Heart left ventricle (tissue), 16 donors: ENCODE measurements around the gene AGRN. TPM values are rescaled to one million over a fixed set of nuclear protein-coding genes. Genes with fewer than 3 reads are reported as not detected.
"Not testable (repeated sequence)": the region's sequence is repeated elsewhere in the genome, so short reads cannot be mapped to it uniquely, and the experiment has no call there.

Experiments
- ATAC-seq, 4 donors: fragments of 200-7000 bp; cut with Tn5 transposase; one replicate each; pipeline ENCODE4 v1.9.1; 2020 to 2022; ENCODE audit warnings: moderate library complexity in 4 of 4, mild to moderate bottlenecking in 3 of 4, moderate number of reproducible peaks in 1 of 4
- DNase-seq, 5 donors: peaks; one replicate each; pipeline ENCODE4 v3.0.0-alpha.2; 2020
- H3K27ac ChIP-seq, 12 donors: fragments of 200-600 bp; sonication (generic) in 4 of 12; one replicate each; pipeline versions ENCODE4 v1.5.0 to v1.8.0; 2016 to 2022; ENCODE audit warnings: mild to moderate bottlenecking in 2 of 12
- H3K27me3 ChIP-seq, 9 donors: fragments of 200-600 bp; sonication (generic) in 2 of 9; one replicate each; pipeline versions ENCODE4 v1.5.1 to v1.8.0; 2016 to 2022; ENCODE audit warnings: mild to moderate bottlenecking in 3 of 9
- H3K36me3 ChIP-seq, 9 donors: fragments of 200-600 bp; sonication (generic) in 2 of 9; one replicate each; pipeline versions ENCODE4 v1.5.0 to v1.8.0; 2018 to 2022; ENCODE audit warnings: mild to moderate bottlenecking in 2 of 9
- H3K4me1 ChIP-seq, 12 donors: fragments of 200-600 bp; sonication (generic) in 4 of 12; one replicate each; pipeline versions ENCODE4 v1.5.0 to v1.8.0; 2016 to 2022; ENCODE audit warnings: mild to moderate bottlenecking in 3 of 12
- H3K4me3 ChIP-seq, 12 donors: fragments of 200-600 bp; sonication (generic) in 4 of 12; one replicate each; pipeline versions ENCODE4 v1.5.0 to v1.8.0; 2017 to 2022; ENCODE audit warnings: mild to moderate bottlenecking in 9 of 12, moderate library complexity in 4 of 12
- H3K9me3 ChIP-seq, 12 donors: fragments of 200-600 bp; sonication (generic) in 4 of 12; one replicate each; pipeline versions ENCODE4 v1.5.0 to v1.8.0; 2016 to 2022; ENCODE audit warnings: mild to moderate bottlenecking in 1 of 12
- CTCF ChIP-seq, 12 donors: fragments of 200-600 bp; sonication (generic) in 4 of 12; IDR thresholded peaks; one replicate each; pipeline versions ENCODE4 v1.5.0 to v1.8.0; 2018 to 2022; ENCODE audit warnings: antibody characterized with exemption in 12 of 12, mild to moderate bottlenecking in 5 of 12
- POLR2A ChIP-seq, 2 donors: fragments of 450-650 bp; IDR thresholded peaks; one replicate each; pipeline ENCODE4 v1.6.1; 2017; ENCODE audit warnings: antibody characterized with exemption in 2 of 2, mild to moderate bottlenecking in 2 of 2, moderate library complexity in 2 of 2
- WGBS, 4 donors: extraction: QIAGEN DNeasy Blood & Tissue Kit in 2 of 4; methylation state at CpG; one replicate each; pipeline versions ENCODE4 v1.1.5 to v1.1.7; 2013 to 2018; 5-methylcytosine and 5-hydroxymethylcytosine counted together
- intact Hi-C, 10 donors: fragments of 100-400 bp; cut with DNase I; formaldehyde crosslinking; loops; one replicate each; pipeline versions ENCODE4 v1.11.1 to v1.14.2; 2022
- polyA plus RNA-seq, 2 donors: library from polyadenylated mRNA; stranded (reverse); fragments of 200-250 nt; gene quantifications; one replicate each; pipeline ENCODE4 v1.2.3, GENCODE V29; 2013
- total RNA-seq, 9 donors: library from RNA; depleted of rRNA in 2 of 9; stranded (reverse); fragments of >200 nt in 2 of 9; fragmentation: NEBNext Ultra II Directional in 3 of 9; extraction: Animal tissue kit (Norgen Biotek cat#: 25700) in 3 of 9; gene quantifications; one replicate each; pipeline versions ENCODE4 v1.1.0 to v1.2.4, GENCODE V29; 2016 to 2023
- donor health status: ischemic (EF 13 %, LVEDD 7.1; RV severe dilation, severe dysfunction).
- donor health status: healthy with polysubstance abuse.
- donor health status: DM: no; HTN: yes; CAD: no.
- donor health status: DM: no; HTN: no; CAD: no.
- donor health status: ischemic (EF 25% LVEDD 6.9; RV normal size, moderate dysfunction).
- donor health status: ischemic (EF 25% LVEDD 5.7; RV mildly dilated, moderate dysfunction).
- donor health status: healthy.
- donor health status: DM: yes; HTN: yes; CAD: no.
- donor health status: ischemic (EF 35%, LVEDD 5.7; RV mildly dilated, moderate dysfunction).
- donor health status: nonischemic (EF 11% LVEDD 7.7; RV severe dilation, severe dysfunction).
- donor health status: DM: yes; HTN: yes; CAD: no.
- donor health status: PGD.
- donor health status: ischemic (EF 29% LVEDD 5.4; RV normal size, mild dysfunction).
- donor health status: nonischemic (EF 23%, LVEDD 6.1; RV moderate dilation, normal function).

AGRN gene
- total and polyA plus RNA-seq, 11 donors = 9.7 to 45.7 (median 18.6) TPM

GRCh38 chr1:1092894-1093609, 73.1 kb downstream of the AGRN start:
- no peak for ATAC-seq
- H3K4me3 ChIP-seq = no peak overlapping the region
- H3K9me3 ChIP-seq = no peaks in the 10 kb centered on the region
- intact Hi-C loops = no loop called here
- H3K27ac ChIP-seq = no peak overlapping the region
- no peaks in the 10 kb centered on the region for H3K4me1 ChIP-seq
- 86 to 93% (median 89%) methylated on average over 14 of the region's 14 CpGs for WGBS, 4 donors
- H3K27me3 ChIP-seq = no peaks in the 10 kb centered on the region
- peak in 1 of 5 donors; percentile 3 for DNase-seq
- no peaks in the 10 kb centered on the region for H3K36me3 ChIP-seq
- no peak for TF ChIP-seq CTCF (IDR thresholded peaks at IDR 0.05)
- no peak for TF ChIP-seq POLR2A (IDR thresholded peaks at IDR 0.05)

- ATAC-seq = no peak
- TF ChIP-seq CTCF (IDR thresholded peaks at IDR 0.05) = no peak
- TF ChIP-seq POLR2A (IDR thresholded peaks at IDR 0.05) = no peak
- DNase-seq = peak in 1 of 5 donors; percentile 16
Measured at GRCh38 chr1:1093610-1093943, 73.7 kb downstream of the AGRN start.

GRCh38 chr1:1094981-1095380, 75.1 kb downstream of the AGRN start:
- ATAC-seq (no peak), DNase-seq (no peak)
- H3K4me1 ChIP-seq = no peaks in the 10 kb centered on the region
- no peak overlapping the region for H3K4me3 ChIP-seq
- intact Hi-C loops = no loop called here
- WGBS, 4 donors = 96 to 98% (median 96%) methylated on average over 7 of the region's 7 CpGs
- H3K27ac ChIP-seq = no peak overlapping the region
- no peaks in the 10 kb centered on the region for H3K36me3 ChIP-seq
- TF ChIP-seq CTCF (IDR thresholded peaks at IDR 0.05) = no peak
- TF ChIP-seq POLR2A (IDR thresholded peaks at IDR 0.05) = no peak
- H3K27me3 ChIP-seq = no peaks in the 10 kb centered on the region
- H3K9me3 ChIP-seq = peaks cover 0 to 4% (median 0%) of the 10 kb centered on the region in 12 donors

More at GRCh38 chr1:1093610-1093943, 73.7 kb downstream of the AGRN start:
- Histone ChIP-seq H3K4me1 (no peaks in the 10 kb centered on the region), H3K27ac (no peak overlapping the region), H3K36me3 (no peaks in the 10 kb centered on the region), H3K9me3 (no peaks in the 10 kb centered on the region), H3K27me3 (no peaks in the 10 kb centered on the region), H3K4me3 (no peak overlapping the region)
- intact Hi-C loops = no loop called here
- WGBS, 4 donors = 78 to 93% (median 86%) methylated on average over 10 of the region's 10 CpGs

GRCh38 chr1:1096136-1096535, 76.2 kb downstream of the AGRN start:
- H3K4me1 ChIP-seq, ATAC-seq, H3K36me3 ChIP-seq, H3K27me3 ChIP-seq, intact Hi-C loops, H3K4me3 ChIP-seq, H3K27ac ChIP-seq, H3K9me3 ChIP-seq: not testable (repeated sequence)
- 94 to 96% (median 95%) methylated on average over 5 of the region's 5 CpGs for WGBS, 4 donors
- DNase-seq = peak in 1 of 5 donors; percentile 4
